ENCODE measurements around the gene CLDN6.

DNA sequence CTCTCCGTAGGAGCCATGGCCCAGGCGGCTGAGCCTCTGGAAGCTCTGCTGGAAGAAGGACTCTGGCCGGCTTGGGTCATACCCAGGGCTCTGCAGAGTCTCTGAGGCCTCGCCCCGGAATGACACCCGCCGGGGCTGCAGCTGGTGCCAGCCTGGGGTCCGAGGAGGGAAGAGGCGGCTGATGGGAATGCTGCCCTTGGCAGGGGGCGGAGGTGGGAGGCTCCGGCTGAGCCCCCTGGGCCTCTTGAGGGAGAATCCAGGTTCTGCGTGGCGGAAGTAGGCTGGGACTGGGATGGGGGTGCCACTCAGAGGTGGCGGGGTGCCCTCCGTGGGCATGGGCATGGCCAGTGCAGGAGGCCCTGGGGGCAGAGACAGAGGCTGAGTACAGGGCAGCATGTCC, 41.3 kb downstream of the CLDN6 start:
- TF ChIP-seq, protein P1, sequence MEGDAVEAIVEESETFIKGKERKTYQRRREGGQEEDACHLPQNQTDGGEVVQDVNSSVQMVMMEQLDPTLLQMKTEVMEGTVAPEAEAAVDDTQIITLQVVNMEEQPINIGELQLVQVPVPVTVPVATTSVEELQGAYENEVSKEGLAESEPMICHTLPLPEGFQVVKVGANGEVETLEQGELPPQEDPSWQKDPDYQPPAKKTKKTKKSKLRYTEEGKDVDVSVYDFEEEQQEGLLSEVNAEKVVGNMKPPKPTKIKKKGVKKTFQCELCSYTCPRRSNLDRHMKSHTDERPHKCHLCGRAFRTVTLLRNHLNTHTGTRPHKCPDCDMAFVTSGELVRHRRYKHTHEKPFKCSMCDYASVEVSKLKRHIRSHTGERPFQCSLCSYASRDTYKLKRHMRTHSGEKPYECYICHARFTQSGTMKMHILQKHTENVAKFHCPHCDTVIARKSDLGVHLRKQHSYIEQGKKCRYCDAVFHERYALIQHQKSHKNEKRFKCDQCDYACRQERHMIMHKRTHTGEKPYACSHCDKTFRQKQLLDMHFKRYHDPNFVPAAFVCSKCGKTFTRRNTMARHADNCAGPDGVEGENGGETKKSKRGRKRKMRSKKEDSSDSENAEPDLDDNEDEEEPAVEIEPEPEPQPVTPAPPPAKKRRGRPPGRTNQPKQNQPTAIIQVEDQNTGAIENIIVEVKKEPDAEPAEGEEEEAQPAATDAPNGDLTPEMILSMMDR (conservative IDR thresholded peaks at IDR 0.05 in 1 of 2, IDR thresholded peaks at IDR 0.05 in 1 of 2; ENCODE audit: extremely low read depth in 1 of 2, insufficient read depth in 1 of 2, low read depth in 1 of 2, low read length in 2 of 2), result no peak
- TF ChIP-seq EZH2 (IDR thresholded peaks at IDR 0.05; ENCODE audit: borderline replicate concordance, low read length), result no peak

Measured in mammary epithelial cell (primary cell).